SU-DHL-6 (cell line): ENCODE results near the gene MT1A.
"Not testable (repeated sequence)": the region's sequence is repeated elsewhere in the genome, so short reads cannot be mapped to it uniquely, and the experiment has no call there.

Experiments
- H2AFZ ChIP-seq: fragments of 200-600 bp; sonication (generic); 2 replicates; pipeline ENCODE4 v1.6.1; 2014; ENCODE audit warnings: low read depth, mild to moderate bottlenecking, moderate library complexity, mixed read lengths, antibody characterized with exemption, low read length; ENCODE audit not compliant: severe bottlenecking
- H3F3A ChIP-seq: fragments of 200-600 bp; shearing (Covaris generic); 2 replicates; pipeline ENCODE4 v1.6.0; 2016; ENCODE audit warnings: antibody characterized with exemption, mild to moderate bottlenecking; ENCODE audit not compliant: insufficient read depth
- H3K27ac ChIP-seq: fragments of 200-600 bp; sonication (generic); 2 replicates; pipeline ENCODE4 v1.5.1; 2016; ENCODE audit warnings: low read depth, mild to moderate bottlenecking, low read length, moderate library complexity, mixed read lengths
- H3K27me3 ChIP-seq: fragments of 200-600 bp; sonication (generic), shearing (Covaris generic); 2 replicates; pipeline ENCODE4 v1.6.0; 2014; ENCODE audit warnings: mild to moderate bottlenecking, low read length
- H3K36me3 ChIP-seq: fragments of 200-600 bp; sonication (generic); 2 replicates; pipeline ENCODE4 v1.6.1; 2014; ENCODE audit warnings: mild to moderate bottlenecking, low read length, mixed read lengths
- H3K4me2 ChIP-seq: fragments of 300-600, 200-600 bp; shearing (Covaris generic), sonication (generic); 2 replicates; pipeline ENCODE4 v1.6.0; 2014; ENCODE audit warnings: low read length, low read depth, mild to moderate bottlenecking; ENCODE audit not compliant: poor library complexity, severe bottlenecking
- H3K4me3 ChIP-seq: fragments of 200-600 bp; sonication (generic); 2 replicates; pipeline ENCODE4 v1.5.1; 2014; ENCODE audit warnings: antibody characterized with exemption, low read length, mild to moderate bottlenecking, mixed read lengths; ENCODE audit not compliant: insufficient read depth, poor library complexity, severe bottlenecking
- H3K79me2 ChIP-seq: fragments of 200-600 bp; sonication (generic); 2 replicates; pipeline ENCODE4 v1.6.1; 2014; ENCODE audit warnings: mild to moderate bottlenecking, low read length, moderate library complexity; ENCODE audit not compliant: insufficient read depth
- H3K9ac ChIP-seq: fragments of 200-600 bp; sonication (generic); 2 replicates; pipeline ENCODE4 v1.7.0; 2014; ENCODE audit warnings: mild to moderate bottlenecking, low read length
- H3K9me2 ChIP-seq: fragments of 200-600 bp; sonication (generic); replicated peaks from 2 replicates; pipeline ENCODE4 v1.6.1; 2014; ENCODE audit warnings: low read length; ENCODE audit not compliant: insufficient read depth
- H3K9me3 ChIP-seq: fragments of 200-600 bp; sonication (generic); 2 replicates; pipeline ENCODE4 v1.6.1; 2014; ENCODE audit warnings: low read length, mixed read lengths; ENCODE audit not compliant: insufficient read depth
- H4K20me1 ChIP-seq: fragments of 200-600 bp; sonication (generic); 2 replicates; pipeline ENCODE4 v1.6.1; 2014; ENCODE audit warnings: low read depth, mild to moderate bottlenecking, antibody characterized with exemption, low read length, moderate library complexity, mixed read lengths
- CTCF ChIP-seq: fragments of 200-600 bp; sonication (generic); IDR thresholded peaks from one replicate; pipeline ENCODE4 v1.5.1; 2017; ENCODE audit warnings: antibody characterized with exemption, mild to moderate bottlenecking, low read length, moderate library complexity; ENCODE audit not compliant: insufficient read depth, poor library complexity, severe bottlenecking
- EZH2phosphoT487 ChIP-seq: fragments of 200-600 bp; sonication (generic), shearing (Covaris generic); conservative IDR thresholded peaks from 2 replicates; pipeline ENCODE4 v1.6.1; 2018; ENCODE audit warnings: mild to moderate bottlenecking, antibody characterized with exemption, low read length, moderate library complexity, mixed read lengths

The MT1A gene

GRCh38 chr16:56669005-56669839 lies 30.8 kb downstream of the MT1A start, which contains the start of gene MT1H:
Gene MT1H (plus strand): TSS chr16:56669814. CDS start chr16:56669885, 71 bp downstream.
- Histone ChIP-seq H3K9me3 (no peaks in the 10 kb centered on the region), H3K79me2 (no peaks in the 10 kb centered on the region), H3K9me2 (no peaks in the 10 kb centered on the region), H3K27ac (no peak within 1 kb of the TSS), H3K4me2 (no peak within 1 kb of the TSS), H2AFZ (no peak within 1 kb of the TSS), H3K36me3 (no peaks in the 10 kb centered on the region), H4K20me1 (no peaks in the 10 kb centered on the region), H3F3A (no peaks in the 10 kb centered on the region), H3K4me3 (no peak within 1 kb of the TSS), H3K27me3 (no peaks in the 10 kb centered on the region), H3K9ac (no peak within 1 kb of the TSS)
- TF ChIP-seq CTCF (no peak), EZH2phosphoT487 (no peak)

- H3K27me3 ChIP-seq, result no peaks in the 10 kb centered on the region
- no peaks in the 10 kb centered on the region for H3K9me2 ChIP-seq
- H3K36me3 ChIP-seq, result no peaks in the 10 kb centered on the region
- H2AFZ ChIP-seq, result no peak overlapping the region
- no peak overlapping the region for H3K4me2 ChIP-seq
- no peak overlapping the region for H3K4me3 ChIP-seq
- H3K27ac ChIP-seq, result no peak overlapping the region
- no peak overlapping the region for H3K9ac ChIP-seq
- no peaks in the 10 kb centered on the region for H3K9me3 ChIP-seq
- TF ChIP-seq EZH2phosphoT487, result no peak
- H4K20me1 ChIP-seq, result no peaks in the 10 kb centered on the region
- no peaks in the 10 kb centered on the region for H3K79me2 ChIP-seq
- H3F3A ChIP-seq, result no peaks in the 10 kb centered on the region
These were observed 31.6 kb downstream of the MT1A start for GRCh38 chr16:56669840-56670619.

- Histone ChIP-seq H4K20me1 (no peaks in the 10 kb centered on the region), H3F3A (no peaks in the 10 kb centered on the region), H3K79me2 (no peaks in the 10 kb centered on the region), H3K9ac (no peak overlapping the region), H3K4me2 (no peak overlapping the region), H3K36me3 (no peaks in the 10 kb centered on the region), H3K4me3 (no peak overlapping the region), H3K27me3 (no peaks in the 10 kb centered on the region), H3K9me2 (no peaks in the 10 kb centered on the region), H2AFZ (no peak overlapping the region), H3K9me3 (no peaks in the 10 kb centered on the region), H3K27ac (no peak overlapping the region)
- TF ChIP-seq CTCF, result no peak
- no peak for TF ChIP-seq EZH2phosphoT487
These were observed 32.1 kb downstream of the MT1A start for GRCh38 chr16:56670620-56670934.

- not testable (repeated sequence) for H3K36me3 ChIP-seq, H3K4me2 ChIP-seq, H3K9me2 ChIP-seq, H3F3A ChIP-seq, H2AFZ ChIP-seq, H4K20me1 ChIP-seq, H3K79me2 ChIP-seq, H3K9me3 ChIP-seq, H3K4me3 ChIP-seq, H3K9ac ChIP-seq, H3K27ac ChIP-seq, H3K27me3 ChIP-seq
These were observed 33.2 kb downstream of the MT1A start for GRCh38 chr16:56671691-56672090.

- H4K20me1 ChIP-seq, H3K9me2 ChIP-seq, H3K79me2 ChIP-seq, H3K9me3 ChIP-seq, H3K4me2 ChIP-seq, H3F3A ChIP-seq, H3K4me3 ChIP-seq, H3K9ac ChIP-seq, H3K27ac ChIP-seq, H3K36me3 ChIP-seq, H3K27me3 ChIP-seq, H2AFZ ChIP-seq: not testable (repeated sequence)
These were observed 33.7 kb downstream of the MT1A start for GRCh38 chr16:56672171-56672570.
